ENCODE data around the gene ANKFN1. TPM values are rescaled to one million over a fixed set of nuclear protein-coding genes. Genes with fewer than 3 reads are reported as not detected.

ANKFN1 gene
- total and polyA plus RNA-seq, 2 of the 13 experiments (the other 11 are each of a cell fraction or from before 2014, with no cell fraction given): not detected

DNA sequence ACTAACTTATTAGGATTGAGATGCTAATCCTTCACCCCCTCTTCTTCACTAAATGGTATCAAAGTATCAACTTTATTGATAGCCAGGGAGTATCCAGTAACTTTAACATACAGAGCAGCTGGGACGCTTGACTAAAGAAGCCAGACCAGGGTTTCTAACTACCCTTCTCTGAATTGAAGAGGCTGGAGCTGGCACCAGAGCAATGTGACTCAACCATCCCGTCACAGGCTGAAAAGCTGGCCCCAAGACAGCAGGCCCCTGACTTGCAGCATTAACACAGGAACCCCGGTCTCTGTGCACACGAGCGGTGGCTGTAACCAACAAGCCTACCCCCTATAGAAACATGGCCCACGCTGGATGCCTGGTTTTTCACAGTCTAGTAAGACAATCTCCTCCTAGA is 59.8 kb downstream of the ANKFN1 start (continued):
- TF ChIP-seq, protein P1, sequence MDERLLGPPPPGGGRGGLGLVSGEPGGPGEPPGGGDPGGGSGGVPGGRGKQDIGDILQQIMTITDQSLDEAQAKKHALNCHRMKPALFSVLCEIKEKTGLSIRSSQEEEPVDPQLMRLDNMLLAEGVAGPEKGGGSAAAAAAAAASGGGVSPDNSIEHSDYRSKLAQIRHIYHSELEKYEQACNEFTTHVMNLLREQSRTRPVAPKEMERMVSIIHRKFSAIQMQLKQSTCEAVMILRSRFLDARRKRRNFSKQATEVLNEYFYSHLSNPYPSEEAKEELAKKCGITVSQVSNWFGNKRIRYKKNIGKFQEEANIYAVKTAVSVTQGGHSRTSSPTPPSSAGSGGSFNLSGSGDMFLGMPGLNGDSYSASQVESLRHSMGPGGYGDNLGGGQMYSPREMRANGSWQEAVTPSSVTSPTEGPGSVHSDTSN (CRISPR knock-in tag; IDR thresholded peaks at IDR 0.05): no peak

DNA sequence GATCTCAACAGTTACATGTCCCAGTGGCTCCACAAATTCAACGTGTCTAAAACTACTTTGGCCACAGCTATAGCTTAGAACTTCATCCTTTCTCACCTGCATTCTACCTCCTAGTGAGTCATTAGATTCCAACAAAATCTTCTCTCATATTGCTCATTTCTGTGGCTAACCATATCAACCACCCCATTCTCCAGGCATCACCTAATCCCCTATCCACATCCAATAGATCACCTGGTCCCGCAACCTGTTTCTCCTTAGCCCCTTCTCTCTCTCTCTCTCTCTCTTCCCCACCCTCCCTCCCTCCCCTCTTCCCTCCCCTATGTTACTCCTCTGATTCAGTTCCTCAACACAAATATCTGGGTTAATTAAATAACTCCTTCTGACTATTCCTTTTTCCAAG is 64.6 kb downstream of the ANKFN1 start:
- no TSS peak for BruUV-seq (replicated peaks)
- no peaks in the 10 kb centered on the region; a peak in 1 of 5 replicates for H3K27me3 ChIP-seq (ENCODE audit: control insufficient read depth in 1 of 2, insufficient read depth in 2 of 2, low read length in 2 of 2)
- in situ Hi-C loops (cut with HindIII; ENCODE audit: extremely low pct_ligation_motif_present, low pct_unique_long_range_greater_than_20kb) (no loop called here), intact Hi-C loops (cut with micrococcal nuclease; ENCODE audit: unreplicated experiment) (no loop called here)
- CTCF ChIA-PET (ENCODE audit: low intra/inter-chr PET ratio, low total read pairs): no interaction called here
- H3K9me3 ChIP-seq (ENCODE audit: low read length): no peaks in the 10 kb centered on the region
- H3K36me3 ChIP-seq (replicated peaks in 1 of 2; ENCODE audit: control insufficient read depth in 1 of 2, insufficient read depth in 2 of 2, low read length in 2 of 2): no peaks in the 10 kb centered on the region
- no peak overlapping the region for H3K27ac ChIP-seq (ENCODE audit: extremely low read length, insufficient read depth, low read length)
- FAIRE-seq (no peak), DNase-seq (ENCODE audit: low spot score) (no peak), ATAC-seq (no peak)
- H3K4me2 ChIP-seq (ENCODE audit: low read depth, low read length): no peak overlapping the region
- no peaks in the 10 kb centered on the region for H3K79me2 ChIP-seq (ENCODE audit: insufficient read depth, low read length)
- TF ChIP-seq, protein P2, sequence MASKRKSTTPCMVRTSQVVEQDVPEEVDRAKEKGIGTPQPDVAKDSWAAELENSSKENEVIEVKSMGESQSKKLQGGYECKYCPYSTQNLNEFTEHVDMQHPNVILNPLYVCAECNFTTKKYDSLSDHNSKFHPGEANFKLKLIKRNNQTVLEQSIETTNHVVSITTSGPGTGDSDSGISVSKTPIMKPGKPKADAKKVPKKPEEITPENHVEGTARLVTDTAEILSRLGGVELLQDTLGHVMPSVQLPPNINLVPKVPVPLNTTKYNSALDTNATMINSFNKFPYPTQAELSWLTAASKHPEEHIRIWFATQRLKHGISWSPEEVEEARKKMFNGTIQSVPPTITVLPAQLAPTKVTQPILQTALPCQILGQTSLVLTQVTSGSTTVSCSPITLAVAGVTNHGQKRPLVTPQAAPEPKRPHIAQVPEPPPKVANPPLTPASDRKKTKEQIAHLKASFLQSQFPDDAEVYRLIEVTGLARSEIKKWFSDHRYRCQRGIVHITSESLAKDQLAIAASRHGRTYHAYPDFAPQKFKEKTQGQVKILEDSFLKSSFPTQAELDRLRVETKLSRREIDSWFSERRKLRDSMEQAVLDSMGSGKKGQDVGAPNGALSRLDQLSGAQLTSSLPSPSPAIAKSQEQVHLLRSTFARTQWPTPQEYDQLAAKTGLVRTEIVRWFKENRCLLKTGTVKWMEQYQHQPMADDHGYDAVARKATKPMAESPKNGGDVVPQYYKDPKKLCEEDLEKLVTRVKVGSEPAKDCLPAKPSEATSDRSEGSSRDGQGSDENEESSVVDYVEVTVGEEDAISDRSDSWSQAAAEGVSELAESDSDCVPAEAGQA (IDR thresholded peaks at IDR 0.05; ENCODE audit: low read depth): no peak
- TF ChIP-seq, protein P2 (CRISPR knock-in tag; IDR thresholded peaks at IDR 0.05; ENCODE audit: borderline replicate concordance): no peak
- TF ChIP-seq HNRNPK (IDR thresholded peaks at IDR 0.05; ENCODE audit: low read depth, low read length, poor library complexity, severe bottlenecking) (peak; percentile 12), ZMYM3 (CRISPR knock-in tag; IDR thresholded peaks at IDR 0.05) (no peak)
- H2AFZ ChIP-seq (ENCODE audit: low read length): no peak overlapping the region
- H4K20me1 ChIP-seq (ENCODE audit: insufficient read depth, low read length): no peaks in the 10 kb centered on the region
- POLR2A ChIA-PET: no interaction called here
- WGBS (ENCODE audit: low lambda C conversion rate): 0% methylated on average over 2 of the region's 2 CpGs
- H3K9ac ChIP-seq (ENCODE audit: insufficient read depth, low read depth, low read length): no peak overlapping the region
- H3K4me1 ChIP-seq (ENCODE audit: insufficient read depth, low read length): no peaks in the 10 kb centered on the region
- no peak overlapping the region for H3K4me3 ChIP-seq (replicated peaks in 1 of 3; ENCODE audit: insufficient read depth in 1 of 3, low read depth in 2 of 3, low read length in 3 of 3)

Data from HepG2 (cell line).